Measurements from ENCODE around the gene BCAR3.

DNA sequence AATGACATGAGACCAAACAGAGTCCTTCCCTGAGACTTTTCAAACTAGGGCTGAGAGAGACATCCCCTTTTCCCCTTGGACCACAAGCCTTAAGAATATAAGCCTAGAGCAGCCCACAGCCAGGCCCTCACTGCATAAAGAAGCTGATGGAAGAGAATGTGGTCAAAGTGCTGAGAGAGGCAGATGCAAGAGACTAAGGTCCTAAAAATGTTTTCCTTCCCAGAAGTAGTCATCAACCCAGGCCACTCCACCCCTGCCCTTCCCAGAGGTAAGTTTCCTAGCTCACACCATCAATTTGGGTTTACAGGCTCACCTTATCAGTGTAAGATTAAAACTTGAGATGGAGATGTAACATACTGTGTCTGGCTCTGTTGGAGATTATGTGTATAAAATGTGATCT is 58.2 kb downstream of the BCAR3 start:
- TF ChIP-seq CTCF (IDR thresholded peaks at IDR 0.05) = no peak
- TF ChIP-seq POLR2AphosphoS5 (IDR thresholded peaks at IDR 0.05) = no peak
- no peak for TF ChIP-seq POLR2A (IDR thresholded peaks at IDR 0.05)
